Body of pancreas (tissue), 4 donors: ENCODE data around the gene AHCTF1. TPM values are rescaled to one million over a fixed set of nuclear protein-coding genes. Genes with fewer than 3 reads are reported as not detected.
A peak's percentile ranks its signal among the peaks of the same experiment; 100 is the strongest.
"Not testable (repeated sequence)": the region's sequence is repeated elsewhere in the genome, so short reads cannot be mapped to it uniquely, and the experiment has no call there.

Source experiments
- ATAC-seq: fragments of 150-250 bp; one replicate; pipeline ENCODE4 v1.9.1; 2016
- DNase-seq, 4 donors: peaks; one replicate each; pipeline ENCODE4 v3.0.0-alpha.2; 2019
- H3K27ac ChIP-seq, 4 donors: fragments of 200-600 bp; sonication (generic); 1 replicate in 3 of 4; 2 replicates in 1 of 4; pipeline versions ENCODE4 v1.5.1 to v1.6.1; 2016 to 2019; ENCODE audit warnings: mild to moderate bottlenecking in 1 of 4, mixed read lengths in 1 of 4, moderate library complexity in 1 of 4
- H3K27me3 ChIP-seq, 2 donors: fragments of 200-600 bp; sonication (generic); one replicate each; pipeline ENCODE4 v1.6.0; 2016; ENCODE audit warnings: mild to moderate bottlenecking in 1 of 2
- H3K36me3 ChIP-seq, 2 donors: fragments of 200-600 bp; sonication (generic); replicated peaks in 1 of 2; 2 replicates each; pipeline ENCODE4 v1.5.1; 2016; ENCODE audit warnings: low read depth in 2 of 2; ENCODE audit not compliant: insufficient read depth in 1 of 2
- H3K4me1 ChIP-seq: fragments of 200-600 bp; sonication (generic); one replicate; pipeline ENCODE4 v1.6.0; 2016
- H3K4me3 ChIP-seq, 2 donors: fragments of 200-600 bp; sonication (generic); 1 replicate in 1 of 2; 2 replicates in 1 of 2; pipeline ENCODE4 v1.5.1; 2016 to 2019
- H3K9me3 ChIP-seq, 3 donors: fragments of 200-600 bp; sonication (generic); 1 replicate in 2 of 3; 2 replicates in 1 of 3; pipeline ENCODE4 v1.5.1; 2016
- CTCF ChIP-seq, 7 experiments: fragments of 450-650 bp in 4 of 7; fragments of 200-600 bp in 3 of 7; sonication (generic) in 3 of 7; IDR thresholded peaks; one replicate each; pipeline ENCODE4 v1.5.1; 2016 to 2019; ENCODE audit warnings: antibody characterized with exemption in 7 of 7
- POLR2A ChIP-seq, 3 donors: fragments of 450-650 bp; IDR thresholded peaks; one replicate each; pipeline ENCODE4 v1.6.1; 2016; ENCODE audit warnings: antibody characterized with exemption in 3 of 3, mild to moderate bottlenecking in 2 of 3
- WGBS, 2 donors: methylation state at CpG; one replicate each; pipeline ENCODE4 v1.1.5; 2017; 5-methylcytosine and 5-hydroxymethylcytosine counted together
- intact Hi-C: fragments of 100-400 bp; cut with DNase I; formaldehyde crosslinking; loops from one replicate; pipeline ENCODE4 v1.15.1; 2023
- total RNA-seq, 2 donors: library from RNA; depleted of rRNA; stranded (reverse); fragments of >200 nt; gene quantifications; one replicate each; pipeline ENCODE4 v1.1.0, GENCODE V29; 2016

Gene AHCTF1
- total RNA-seq, 2 donors from 2014 or later, result 17.5 to 18.7 TPM

- ATAC-seq (no peak), DNase-seq (no peak)
- Histone ChIP-seq H3K4me1 (no peaks in the 10 kb centered on the region), H3K27me3 (no peaks in the 10 kb centered on the region), H3K27ac (no peak overlapping the region), H3K9me3 (peaks cover 0 to 5% (median 0%) of the 10 kb centered on the region in 3 donors), H3K4me3 (no peak overlapping the region), H3K36me3 (no peaks in the 10 kb centered on the region)
- intact Hi-C loops, result no loop called here
- WGBS, 2 donors, result 43 to 46% methylated on average over 5 of the region's 5 CpGs
- TF ChIP-seq POLR2A (IDR thresholded peaks at IDR 0.05) (no peak), CTCF (IDR thresholded peaks at IDR 0.05) (no peak)
Measured at GRCh38 chr1:246827396-246827795, 104.4 kb downstream of the AHCTF1 start.

DNA sequence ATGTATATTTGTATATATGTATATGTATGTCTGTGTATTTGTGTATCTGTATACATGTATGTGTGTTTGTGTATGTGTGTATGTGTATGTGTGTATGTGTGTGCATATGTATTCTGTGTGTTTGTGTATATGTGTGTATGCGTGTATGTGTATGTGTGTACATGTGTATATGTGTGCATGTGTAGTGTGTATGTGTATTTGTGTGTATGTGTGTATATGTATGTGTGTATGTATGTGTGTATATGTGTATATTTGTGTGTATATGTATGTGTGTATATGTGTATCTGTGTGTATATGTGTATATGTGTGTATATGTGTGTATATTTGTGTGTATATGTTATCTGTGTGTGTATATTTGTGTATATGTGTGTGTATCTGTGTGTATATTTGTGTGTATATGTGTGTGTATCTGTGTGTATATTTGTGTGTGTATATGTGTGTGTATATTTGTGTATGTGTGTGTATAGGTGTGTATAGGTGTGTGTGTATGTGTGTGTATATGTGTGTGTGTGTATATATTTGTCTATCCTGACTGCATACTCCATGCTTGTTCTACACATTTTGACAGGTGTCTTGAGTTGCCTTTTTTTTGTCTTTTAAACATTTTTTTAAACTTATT, 106.1 kb downstream of the AHCTF1 start:
- H3K4me3 ChIP-seq, result no peak overlapping the region
- no peaks in the 10 kb centered on the region for H3K36me3 ChIP-seq
- TF ChIP-seq CTCF (IDR thresholded peaks at IDR 0.05) (peak in 1 of 7 experiments; percentile 37), POLR2A (IDR thresholded peaks at IDR 0.05) (no peak)
- no peak for ATAC-seq
- H3K27ac ChIP-seq, result no peak overlapping the region
- DNase-seq, result no peak
- peaks cover 0 to 5% (median 0%) of the 10 kb centered on the region in 3 donors for H3K9me3 ChIP-seq
- H3K27me3 ChIP-seq, result no peaks in the 10 kb centered on the region
- intact Hi-C loops, result no loop called here
- H3K4me1 ChIP-seq, result no peaks in the 10 kb centered on the region
- WGBS, 2 donors, result 38 to 57% methylated on average over 1 of the region's 1 CpG

DNA sequence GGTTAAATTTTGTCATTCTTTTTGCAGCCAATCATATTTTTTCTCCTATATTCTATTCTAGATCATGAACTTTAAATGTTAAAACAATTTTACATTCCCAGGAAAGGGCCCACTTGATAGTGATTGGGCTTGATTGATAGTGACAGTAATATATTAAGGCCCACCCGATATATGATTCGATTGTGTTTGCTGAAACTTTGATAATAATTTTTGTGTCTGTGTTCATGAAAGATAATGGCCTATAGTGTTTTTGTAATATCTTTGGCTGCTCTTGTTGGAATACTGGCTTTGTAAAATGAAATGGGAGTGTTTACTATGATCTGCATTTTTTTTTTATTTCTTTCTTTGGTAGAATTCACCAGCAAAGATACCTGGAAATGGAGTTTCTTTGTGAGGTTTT, 107.2 kb downstream of the AHCTF1 start:
- H3K27me3 ChIP-seq, result no peaks in the 10 kb centered on the region
- no peak overlapping the region for H3K4me3 ChIP-seq
- peaks cover 0 to 5% (median 0%) of the 10 kb centered on the region in 3 donors for H3K9me3 ChIP-seq
- intact Hi-C loops, result no loop called here
- no peaks in the 10 kb centered on the region for H3K4me1 ChIP-seq
- DNase-seq, result no peak
- 55 to 72% methylated on average over 2 of the region's 2 CpGs for WGBS, 2 donors
- no peaks in the 10 kb centered on the region for H3K36me3 ChIP-seq
- no peak for TF ChIP-seq CTCF (IDR thresholded peaks at IDR 0.05)
- TF ChIP-seq POLR2A (IDR thresholded peaks at IDR 0.05), result no peak
- ATAC-seq, result no peak
- no peak overlapping the region for H3K27ac ChIP-seq

GRCh38 chr1:246822154-246822553, 109.6 kb downstream of the AHCTF1 start:
- H3K9me3 ChIP-seq, H3K4me1 ChIP-seq, H3K36me3 ChIP-seq, intact Hi-C loops, DNase-seq, H3K27ac ChIP-seq, H3K27me3 ChIP-seq, H3K4me3 ChIP-seq, ATAC-seq: not testable (repeated sequence)
- 84 to 90% methylated on average over 7 of the region's 7 CpGs for WGBS, 2 donors

GRCh38 chr1:246820666-246821065, 111.1 kb downstream of the AHCTF1 start:
- H3K9me3 ChIP-seq, result no peaks in the 10 kb centered on the region
- no peaks in the 10 kb centered on the region for H3K4me1 ChIP-seq
- no peak for DNase-seq
- no peak for TF ChIP-seq CTCF (IDR thresholded peaks at IDR 0.05)
- TF ChIP-seq POLR2A (IDR thresholded peaks at IDR 0.05), result no peak
- no peaks in the 10 kb centered on the region for H3K27me3 ChIP-seq
- WGBS, 2 donors, result 52 to 55% methylated on average over 7 of the region's 7 CpGs
- H3K4me3 ChIP-seq, result no peak overlapping the region
- no peak overlapping the region for H3K27ac ChIP-seq
- intact Hi-C loops, result no loop called here
- no peaks in the 10 kb centered on the region for H3K36me3 ChIP-seq
- ATAC-seq, result no peak

- DNase-seq, H3K4me3 ChIP-seq, H3K27ac ChIP-seq, H3K36me3 ChIP-seq, H3K9me3 ChIP-seq, H3K27me3 ChIP-seq, H3K4me1 ChIP-seq, ATAC-seq, intact Hi-C loops: not testable (repeated sequence)
- 45 to 55% methylated on average over 3 of the region's 9 CpGs for WGBS, 2 donors
Measured at GRCh38 chr1:246817778-246818177, 114.0 kb downstream of the AHCTF1 start.
